Measurements from ENCODE around the gene MED23. TPM values are rescaled to one million over a fixed set of nuclear protein-coding genes. Genes with fewer than 3 reads are reported as not detected.

Gene MED23
- total RNA-seq, 1 donor from 2014 or later = 10.8 TPM

DNA sequence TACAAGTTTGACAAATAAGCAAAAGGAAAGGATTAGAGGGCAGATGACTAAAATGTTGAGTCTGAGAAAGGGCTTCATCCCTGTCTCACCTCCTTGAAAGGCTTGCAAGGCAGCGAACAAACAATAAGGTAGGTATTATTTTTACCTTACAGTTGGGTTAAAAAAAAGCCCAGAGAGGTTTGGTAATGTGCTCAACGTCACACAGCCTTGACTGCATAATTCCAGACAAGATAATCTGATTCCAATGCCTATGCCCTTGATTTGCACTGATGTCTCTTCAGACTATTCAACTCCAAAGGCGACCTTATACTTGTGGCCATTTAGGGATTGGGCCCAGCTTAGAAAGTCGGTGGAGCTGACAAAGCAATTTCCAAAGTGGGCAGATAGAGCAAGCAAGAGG is 53.4 kb downstream of the MED23 start:
- intact Hi-C loops (cut with micrococcal nuclease) = no loop called here
- Histone ChIP-seq H3K9me3 (replicated peaks) (no peaks in the 10 kb centered on the region), H3K4me3 (no peak overlapping the region), H3K4me1 (no peaks in the 10 kb centered on the region), H3K27me3 (ENCODE audit: low read depth) (no peaks in the 10 kb centered on the region), H3K36me3 (peaks cover 32% of the 10 kb centered on the region), H3K27ac (replicated peaks) (no peak overlapping the region)
- DNase-seq = no peak
- TF ChIP-seq, protein P1, sequence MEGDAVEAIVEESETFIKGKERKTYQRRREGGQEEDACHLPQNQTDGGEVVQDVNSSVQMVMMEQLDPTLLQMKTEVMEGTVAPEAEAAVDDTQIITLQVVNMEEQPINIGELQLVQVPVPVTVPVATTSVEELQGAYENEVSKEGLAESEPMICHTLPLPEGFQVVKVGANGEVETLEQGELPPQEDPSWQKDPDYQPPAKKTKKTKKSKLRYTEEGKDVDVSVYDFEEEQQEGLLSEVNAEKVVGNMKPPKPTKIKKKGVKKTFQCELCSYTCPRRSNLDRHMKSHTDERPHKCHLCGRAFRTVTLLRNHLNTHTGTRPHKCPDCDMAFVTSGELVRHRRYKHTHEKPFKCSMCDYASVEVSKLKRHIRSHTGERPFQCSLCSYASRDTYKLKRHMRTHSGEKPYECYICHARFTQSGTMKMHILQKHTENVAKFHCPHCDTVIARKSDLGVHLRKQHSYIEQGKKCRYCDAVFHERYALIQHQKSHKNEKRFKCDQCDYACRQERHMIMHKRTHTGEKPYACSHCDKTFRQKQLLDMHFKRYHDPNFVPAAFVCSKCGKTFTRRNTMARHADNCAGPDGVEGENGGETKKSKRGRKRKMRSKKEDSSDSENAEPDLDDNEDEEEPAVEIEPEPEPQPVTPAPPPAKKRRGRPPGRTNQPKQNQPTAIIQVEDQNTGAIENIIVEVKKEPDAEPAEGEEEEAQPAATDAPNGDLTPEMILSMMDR (IDR thresholded peaks at IDR 0.05; ENCODE audit: borderline replicate concordance) = no peak

DNA sequence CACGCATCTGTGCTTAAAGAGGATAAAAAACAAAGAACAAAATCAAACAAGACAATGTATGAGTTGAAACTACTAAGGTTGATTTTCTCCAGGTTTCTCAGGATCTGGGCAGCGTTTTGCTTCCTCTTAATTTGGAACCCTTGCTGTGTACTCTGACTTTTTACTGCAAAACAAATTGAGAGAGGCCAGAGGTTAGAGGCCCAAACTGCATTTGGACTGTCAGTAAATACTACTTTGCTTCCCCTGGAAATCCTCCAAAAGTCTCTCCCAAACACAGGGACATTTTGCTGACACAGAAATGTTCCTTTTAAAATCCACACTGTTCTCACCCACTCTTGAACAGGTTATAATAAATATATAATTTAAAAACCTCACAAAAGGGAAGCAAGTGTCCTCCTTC is 53.9 kb downstream of the MED23 start:
- Histone ChIP-seq H3K27ac (replicated peaks) (no peak overlapping the region), H3K4me1 (no peaks in the 10 kb centered on the region), H3K36me3 (peaks cover 28% of the 10 kb centered on the region)

DNA sequence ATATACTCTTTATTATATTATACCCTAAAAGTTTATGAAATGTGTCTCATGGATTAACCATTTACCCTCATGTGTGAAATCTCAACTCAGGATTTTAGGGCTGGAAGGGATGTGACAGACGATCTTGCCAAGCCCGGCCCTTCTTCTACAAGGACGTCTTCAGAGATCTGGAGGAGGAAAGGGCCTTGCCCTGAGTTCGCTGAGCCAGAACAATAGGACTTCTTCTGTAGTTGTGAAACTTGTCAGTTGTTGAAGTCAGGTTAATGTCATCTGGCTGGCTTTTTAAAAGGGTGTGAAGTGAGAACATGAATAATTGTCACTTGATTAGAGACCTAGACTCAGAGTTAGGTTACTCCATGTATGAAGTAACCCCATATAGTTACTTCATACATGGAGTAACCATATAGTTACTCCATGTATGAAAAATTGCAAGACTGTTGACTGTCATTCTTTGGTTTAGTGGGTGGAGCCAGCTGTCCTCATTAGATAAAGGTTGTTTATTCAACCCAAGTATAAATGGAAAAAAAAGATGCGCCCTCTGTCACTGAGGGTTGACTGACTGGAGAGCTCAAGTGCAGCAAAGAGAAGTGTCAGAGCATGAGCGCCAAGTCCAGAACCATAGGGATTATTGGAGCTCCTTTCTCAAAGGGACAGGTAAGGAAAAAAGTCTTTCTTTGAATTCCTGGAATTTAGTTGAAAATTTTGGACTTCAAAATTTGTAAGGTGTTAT is 55.2 kb downstream of the MED23 start, which contains the start of gene ARG1:
Gene ARG1 (plus strand): TSS at position 541 of the 730 bp plus-strand sequence. CDS start 57 bp downstream, at position 598.
- TF ChIP-seq, protein P1 (IDR thresholded peaks at IDR 0.05; ENCODE audit: borderline replicate concordance) = no peak
- Histone ChIP-seq H3K36me3 (peaks cover 15% of the 10 kb centered on the region), H3K27me3 (ENCODE audit: low read depth) (no peaks in the 10 kb centered on the region), H3K4me1 (no peaks in the 10 kb centered on the region), H3K9me3 (replicated peaks) (no peaks in the 10 kb centered on the region), H3K4me3 (no peak within 1 kb of the TSS), H3K27ac (replicated peaks) (no peak within 1 kb of the TSS)
- no peak for DNase-seq
- intact Hi-C loops (cut with micrococcal nuclease) = no loop called here

More for the DNA sequence above, 53.9 kb downstream of the MED23 start:
- intact Hi-C loops (cut with micrococcal nuclease) = no loop called here
- TF ChIP-seq, protein P1 (IDR thresholded peaks at IDR 0.05; ENCODE audit: borderline replicate concordance) = no peak
- Histone ChIP-seq H3K9me3 (replicated peaks) (no peaks in the 10 kb centered on the region), H3K27me3 (ENCODE audit: low read depth) (no peaks in the 10 kb centered on the region), H3K4me3 (no peak overlapping the region)
- no peak for DNase-seq

GRCh38 chr6:131568726-131569125 is 59.3 kb downstream of the MED23 start:
- no peak for DNase-seq
- Histone ChIP-seq H3K9me3 (replicated peaks) (no peaks in the 10 kb centered on the region), H3K27me3 (ENCODE audit: low read depth) (no peaks in the 10 kb centered on the region), H3K4me3 (no peak overlapping the region), H3K4me1 (no peaks in the 10 kb centered on the region), H3K27ac (replicated peaks) (no peak overlapping the region), H3K36me3 (no peaks in the 10 kb centered on the region)
- intact Hi-C loops (cut with micrococcal nuclease) = no loop called here
- TF ChIP-seq, protein P1 (IDR thresholded peaks at IDR 0.05; ENCODE audit: borderline replicate concordance) = no peak

DNA sequence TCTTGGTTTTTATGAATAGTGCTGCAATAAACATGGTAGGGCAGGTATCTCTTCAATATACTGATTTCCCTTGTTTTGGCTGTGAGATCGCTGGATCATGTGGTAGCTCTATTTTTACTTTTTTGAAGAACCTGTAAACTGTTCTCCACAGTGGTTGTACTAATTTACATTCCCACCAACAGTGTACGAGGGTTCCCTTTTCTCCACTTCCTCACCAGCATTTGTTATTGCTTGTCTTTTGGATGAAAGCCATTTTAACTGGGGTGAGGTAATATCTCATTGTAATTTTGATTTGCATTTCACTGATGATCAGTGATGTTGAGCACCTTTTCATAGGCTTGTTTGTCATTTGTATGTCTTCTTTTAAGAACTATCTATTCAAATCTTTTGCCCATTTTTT is 63.0 kb downstream of the MED23 start:
- Histone ChIP-seq H3K9me3 (replicated peaks) (no peaks in the 10 kb centered on the region), H3K27me3 (ENCODE audit: low read depth) (no peaks in the 10 kb centered on the region), H3K4me1 (no peaks in the 10 kb centered on the region), H3K4me3 (no peak overlapping the region), H3K27ac (replicated peaks) (no peak overlapping the region), H3K36me3 (no peaks in the 10 kb centered on the region)
- TF ChIP-seq, protein P1 (IDR thresholded peaks at IDR 0.05; ENCODE audit: borderline replicate concordance) = no peak
- intact Hi-C loops (cut with micrococcal nuclease) = no loop called here
- no peak for DNase-seq
